T-helper 22 cell (primary cell): ENCODE measurements around the gene RBPJL.

ENCODE experiments used
- DNase-seq: peaks from one replicate; pipeline ENCODE4 v3.0.0-alpha.2; 2020; ENCODE audit warnings: low read depth

The RBPJL gene, protein sequence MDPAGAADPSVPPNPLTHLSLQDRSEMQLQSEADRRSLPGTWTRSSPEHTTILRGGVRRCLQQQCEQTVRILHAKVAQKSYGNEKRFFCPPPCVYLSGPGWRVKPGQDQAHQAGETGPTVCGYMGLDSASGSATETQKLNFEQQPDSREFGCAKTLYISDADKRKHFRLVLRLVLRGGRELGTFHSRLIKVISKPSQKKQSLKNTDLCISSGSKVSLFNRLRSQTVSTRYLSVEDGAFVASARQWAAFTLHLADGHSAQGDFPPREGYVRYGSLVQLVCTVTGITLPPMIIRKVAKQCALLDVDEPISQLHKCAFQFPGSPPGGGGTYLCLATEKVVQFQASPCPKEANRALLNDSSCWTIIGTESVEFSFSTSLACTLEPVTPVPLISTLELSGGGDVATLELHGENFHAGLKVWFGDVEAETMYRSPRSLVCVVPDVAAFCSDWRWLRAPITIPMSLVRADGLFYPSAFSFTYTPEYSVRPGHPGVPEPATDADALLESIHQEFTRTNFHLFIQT

DNA sequence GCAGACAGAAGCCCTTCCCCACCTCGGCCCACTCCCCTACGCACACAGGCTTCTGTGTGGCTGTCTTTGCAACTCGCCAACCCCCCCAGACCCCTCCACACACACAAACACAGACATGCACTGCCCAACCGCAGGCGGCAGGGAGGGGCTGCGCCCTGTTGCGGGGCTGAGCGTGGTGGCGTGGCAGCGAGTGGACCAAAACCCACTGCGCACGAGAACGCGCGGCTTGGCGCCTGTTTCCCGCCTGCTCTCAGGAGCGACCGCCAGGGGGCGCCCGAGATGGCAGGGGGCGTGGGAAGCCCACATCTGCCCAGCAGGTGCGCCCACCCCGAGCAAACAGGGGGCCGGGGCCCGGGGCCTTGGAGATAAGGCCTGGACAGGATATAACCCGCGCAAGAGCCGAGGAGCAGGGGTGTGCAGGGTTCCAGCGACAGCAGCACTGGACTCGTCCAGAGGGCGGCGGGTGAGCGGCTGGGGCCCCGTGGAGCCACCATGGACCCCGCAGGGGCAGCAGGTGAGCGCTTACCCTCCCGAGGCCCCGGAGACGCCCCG lies at the start of gene RBPJL:
TSS of gene RBPJL (plus strand) at position 410 of the 552 bp plus-strand sequence. CDS start at position 493, 83 bp downstream.
- DNase-seq: no peak

- no peak for DNase-seq
Measured at GRCh38 chr20:45257161-45257560, 49.5 kb upstream of the RBPJL start.

GRCh38 chr20:45257711-45258110 lies 48.9 kb upstream of the RBPJL start:
- no peak for DNase-seq

DNA sequence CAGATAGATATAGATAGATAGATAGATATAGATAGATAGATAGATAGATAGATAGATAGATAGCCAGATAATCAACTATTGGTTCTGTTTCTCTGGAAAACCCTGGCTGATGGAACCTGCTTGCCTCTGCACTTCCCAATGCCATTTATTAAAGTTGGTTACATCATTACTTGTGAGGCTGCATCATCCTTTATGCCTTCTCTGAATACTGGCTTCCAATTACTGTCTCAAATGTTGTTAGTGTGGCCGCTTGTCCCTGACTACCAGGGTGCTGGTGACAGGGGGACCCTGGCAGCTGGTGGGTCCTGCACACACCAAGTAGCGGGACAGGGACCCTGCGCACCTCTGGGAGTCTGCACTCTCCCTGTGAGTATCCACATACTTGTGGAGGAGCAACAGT lies 48.4 kb upstream of the RBPJL start:
- DNase-seq: no peak

- DNase-seq: no peak
Measured at GRCh38 chr20:45258664-45259063, 48.0 kb upstream of the RBPJL start.

DNA sequence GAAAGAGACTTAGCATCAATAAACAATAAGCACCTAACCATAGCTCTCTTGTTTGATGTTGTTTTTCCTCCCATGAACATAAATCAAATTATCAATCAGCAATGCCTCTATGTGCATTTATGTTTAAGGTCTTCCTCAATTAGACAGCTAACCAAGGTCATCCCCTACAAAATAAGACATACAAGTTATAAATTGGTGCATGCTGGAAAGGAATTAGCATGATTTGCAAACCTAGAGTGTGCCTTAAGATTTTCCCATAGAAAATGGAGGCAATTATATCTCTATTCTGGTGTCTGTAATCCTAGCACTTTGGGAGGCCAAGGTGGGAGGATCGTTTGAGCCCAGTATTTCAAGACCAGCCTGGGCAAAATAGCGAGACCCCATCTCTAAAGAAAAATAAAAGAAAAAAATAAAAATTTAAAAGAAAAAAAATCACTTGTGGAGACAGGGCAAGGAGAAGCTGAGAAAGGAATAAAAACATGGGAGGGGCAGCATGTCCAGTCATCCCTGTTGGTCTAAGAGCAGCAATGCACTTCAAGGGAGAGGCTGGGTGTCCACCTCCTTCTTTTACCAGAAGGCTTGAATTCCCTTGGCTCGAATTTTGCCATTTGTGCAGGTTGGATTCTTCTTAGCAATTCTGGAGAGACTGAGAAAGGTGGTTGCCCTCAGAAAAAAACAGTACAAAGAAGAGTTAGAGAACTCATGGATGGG lies 42.9 kb upstream of the RBPJL start:
- DNase-seq: no peak

DNA sequence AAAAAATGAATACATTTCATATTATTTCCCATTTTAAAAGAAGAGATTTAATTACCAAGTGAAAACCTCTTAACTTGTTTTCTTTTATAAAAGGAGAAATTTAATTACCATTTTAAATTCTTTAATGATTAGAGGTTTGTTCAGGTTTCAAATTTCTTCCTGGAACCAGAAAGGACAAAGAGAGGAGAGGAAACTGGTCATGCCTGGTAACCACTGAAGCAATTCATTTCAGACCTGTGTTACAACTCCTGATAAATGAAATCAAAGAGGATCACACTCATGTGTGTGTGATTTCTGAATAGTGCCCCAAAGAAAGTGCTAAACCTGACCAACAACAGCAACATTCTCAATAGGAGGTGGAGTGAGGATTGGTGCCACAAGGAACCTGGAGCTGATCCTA lies 39.7 kb upstream of the RBPJL start:
- DNase-seq: no peak

- DNase-seq: no peak
Measured at GRCh38 chr20:45268531-45268930, 38.1 kb upstream of the RBPJL start.

GRCh38 chr20:45269056-45269455 lies 37.6 kb upstream of the RBPJL start:
- no peak for DNase-seq

DNA sequence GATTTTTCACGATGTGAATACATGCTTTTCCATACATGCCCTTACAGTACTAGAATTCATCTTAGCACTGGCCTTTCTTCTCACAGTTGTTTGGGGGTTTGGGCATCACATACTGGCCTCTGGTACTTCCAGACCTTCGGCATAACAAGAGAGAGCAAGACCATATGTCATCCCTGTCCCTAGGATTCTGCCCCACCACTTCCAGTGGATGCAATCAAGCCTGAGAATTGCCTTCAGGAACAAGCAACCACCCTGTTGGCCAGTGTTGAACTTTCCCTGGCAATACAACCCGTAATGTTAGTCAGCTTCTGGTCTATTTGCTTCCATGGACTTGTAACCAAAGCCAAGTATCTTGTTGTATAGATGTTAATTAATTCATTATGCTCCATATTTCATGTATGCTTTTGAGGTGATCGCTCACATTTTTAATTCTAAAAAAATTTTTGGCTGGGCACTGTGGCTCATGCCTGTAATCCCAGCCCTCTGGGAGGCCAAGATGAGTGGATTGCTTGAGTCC lies 36.8 kb upstream of the RBPJL start:
- DNase-seq: no peak

GRCh38 chr20:45275338-45275737 lies 31.3 kb upstream of the RBPJL start:
- no peak for DNase-seq

- no peak for DNase-seq
Measured at GRCh38 chr20:45279992-45280391, 26.6 kb upstream of the RBPJL start.

DNA sequence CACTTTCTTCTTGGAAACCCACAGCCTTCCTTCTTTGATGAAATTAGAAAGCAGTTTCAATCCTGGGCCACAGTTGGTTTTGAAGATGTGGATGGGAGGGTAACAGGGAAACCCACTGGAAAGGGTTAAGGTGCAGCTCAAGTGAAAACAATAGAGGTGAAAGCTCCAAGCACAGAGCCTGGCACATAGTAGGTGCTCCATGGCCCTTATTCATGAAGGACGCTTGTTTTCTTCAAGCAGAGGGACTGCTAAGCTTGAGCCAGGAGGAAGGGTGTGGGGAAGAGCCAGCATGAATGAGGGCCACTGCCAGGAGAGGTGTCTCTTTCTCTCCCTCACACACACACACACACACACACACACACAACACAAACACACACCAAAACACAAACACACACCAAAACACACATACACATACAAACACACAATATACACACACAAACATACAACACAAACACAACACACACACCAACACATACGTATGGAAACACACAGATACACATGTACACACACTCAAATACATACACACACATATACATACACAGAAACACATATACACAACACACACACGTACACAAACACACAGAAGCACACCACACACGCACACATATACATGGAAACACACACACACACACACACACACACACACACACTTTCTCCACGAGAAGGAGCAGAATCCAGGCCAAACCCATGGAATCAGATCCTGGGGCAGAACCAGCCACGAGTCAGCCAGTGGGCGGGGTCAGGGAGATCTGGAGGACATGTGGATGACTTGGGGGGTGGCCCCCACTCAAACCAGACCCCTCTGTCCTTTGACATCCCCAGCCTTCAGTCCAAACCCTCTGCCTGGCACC lies 23.7 kb upstream of the RBPJL start:
- no peak for DNase-seq

DNA sequence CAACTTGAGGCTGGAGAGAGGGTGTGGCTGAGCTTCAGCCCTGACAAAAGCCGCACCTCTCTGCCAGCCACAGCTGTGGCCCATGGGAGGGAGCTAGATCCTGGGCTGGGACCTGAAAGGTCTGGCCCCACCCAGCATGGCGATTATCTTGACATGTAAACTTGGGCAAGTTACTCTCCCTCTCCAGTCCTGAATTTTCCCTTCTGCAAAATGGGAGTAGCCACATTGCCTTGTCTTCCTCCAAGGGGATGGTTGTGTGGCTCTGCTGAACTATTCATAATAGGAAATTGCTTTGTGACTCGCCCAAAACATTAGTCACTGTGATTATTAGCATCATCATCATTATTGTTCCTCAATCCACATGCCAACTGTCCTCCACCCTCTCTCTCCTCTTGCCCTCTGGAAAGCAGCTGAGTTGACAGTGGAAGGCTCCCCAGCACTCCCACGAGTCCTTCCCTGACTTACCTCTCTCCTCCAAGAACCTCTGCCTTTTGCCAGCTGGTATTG lies 23.0 kb upstream of the RBPJL start:
- no peak for DNase-seq

DNA sequence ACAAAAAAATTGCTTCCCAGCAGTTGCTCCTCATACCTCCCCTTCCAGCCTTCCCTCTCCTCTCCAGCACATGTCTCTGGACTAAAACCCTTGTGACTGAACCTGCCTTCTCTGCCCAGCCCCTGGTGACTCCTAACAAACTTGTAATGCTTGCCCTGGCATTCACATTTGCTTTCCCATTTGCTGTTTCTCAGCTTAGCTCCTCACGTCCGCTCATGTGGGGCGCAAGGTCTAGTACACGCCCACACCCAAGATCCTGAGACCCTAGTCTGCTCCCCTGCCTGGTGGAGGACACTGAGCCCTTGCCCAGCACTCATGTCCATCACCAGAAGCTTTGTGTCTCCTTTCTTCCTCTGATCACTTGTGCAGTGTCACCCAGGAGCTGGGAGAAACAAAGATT lies 18.3 kb upstream of the RBPJL start:
- no peak for DNase-seq

DNA sequence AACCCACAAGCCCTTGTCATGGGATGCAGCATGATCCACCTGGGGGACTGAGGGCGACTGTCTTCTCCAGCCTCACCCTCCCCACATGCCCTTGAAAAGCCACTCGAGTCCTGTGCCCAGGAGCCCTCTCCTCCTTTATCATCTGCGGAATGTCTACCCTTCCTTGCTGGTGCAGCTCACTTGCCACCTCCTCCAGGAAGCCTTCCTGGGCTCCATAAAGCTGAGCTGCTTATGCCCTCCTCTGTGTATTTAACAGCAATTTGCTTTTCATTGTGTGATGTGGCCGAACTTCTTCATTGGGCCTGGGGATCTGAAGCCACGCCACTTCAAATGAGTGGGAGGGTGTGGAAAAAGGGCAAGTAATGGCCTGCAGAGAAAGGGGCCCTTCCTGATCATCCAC lies 17.8 kb upstream of the RBPJL start:
- no peak for DNase-seq

GRCh38 chr20:45289942-45290676 lies 16.5 kb upstream of the RBPJL start:
- DNase-seq: no peak

- peak; percentile 9 for DNase-seq
Measured at GRCh38 chr20:45290677-45291355, 15.8 kb upstream of the RBPJL start.

- no peak for DNase-seq
Measured at GRCh38 chr20:45291526-45291925, 15.1 kb upstream of the RBPJL start.

DNA sequence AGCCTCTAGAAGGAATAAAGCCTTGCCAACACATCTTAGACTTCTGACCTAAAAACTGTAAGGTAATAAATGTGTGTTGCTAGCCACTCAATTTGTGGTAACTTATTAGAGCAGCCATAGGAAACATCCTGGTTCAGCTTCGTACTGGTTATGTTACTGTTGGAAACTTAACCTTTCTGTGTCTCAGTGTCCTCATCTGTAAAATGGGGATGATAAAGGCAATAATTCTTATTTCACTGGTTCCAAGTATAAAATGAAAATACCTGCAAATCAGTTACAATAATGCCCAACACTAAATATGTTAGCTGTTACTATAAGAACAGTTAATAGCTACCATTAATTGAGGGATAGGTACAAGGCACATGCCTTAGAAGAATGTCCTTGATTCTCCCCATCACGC lies 14.3 kb upstream of the RBPJL start:
- no peak for DNase-seq
